ENCODE results near the gene RNF10.
"Not testable (repeated sequence)": the region's sequence is repeated elsewhere in the genome, so short reads cannot be mapped to it uniquely, and the experiment has no call there.

Gene RNF10

GRCh38 chr12:120580787-120581723 is 46.9 kb downstream of the RNF10 start, which contains the start of gene POP5:
POP5 (minus strand) TSS chr12:120581402; CDS start chr12:120581362, 40 bp downstream.
- peak; percentile 83 to 98 for DNase-seq

GRCh38 chr12:120581998-120582397 is 47.8 kb downstream of the RNF10 start:
- no peak for DNase-seq

- peak in 1 of 2 experiments; percentile 34 for DNase-seq
These were observed 49.4 kb downstream of the RNF10 start for GRCh38 chr12:120583478-120584030.

GRCh38 chr12:120584343-120585149 is 50.4 kb downstream of the RNF10 start:
- no peak for DNase-seq

GRCh38 chr12:120586206-120586605 is 52.0 kb downstream of the RNF10 start:
- no peak for DNase-seq

GRCh38 chr12:120586860-120587259 is 52.7 kb downstream of the RNF10 start:
- DNase-seq, result no peak

- no peak for DNase-seq
These were observed 54.2 kb downstream of the RNF10 start for GRCh38 chr12:120588371-120588770.

GRCh38 chr12:120588948-120589930 is 55.1 kb downstream of the RNF10 start:
- DNase-seq, result no peak

- DNase-seq, result no peak
These were observed 56.7 kb downstream of the RNF10 start for GRCh38 chr12:120590741-120591407.

GRCh38 chr12:120592121-120593049 is 58.2 kb downstream of the RNF10 start:
- no peak for DNase-seq

GRCh38 chr12:120596901-120597300 is 62.7 kb downstream of the RNF10 start:
- no peak for DNase-seq

GRCh38 chr12:120597861-120598260 is 63.7 kb downstream of the RNF10 start:
- DNase-seq, result no peak

GRCh38 chr12:120598674-120599463 is 64.7 kb downstream of the RNF10 start:
- no peak for DNase-seq

- DNase-seq, result no peak
These were observed 65.8 kb downstream of the RNF10 start for GRCh38 chr12:120599672-120600552.

GRCh38 chr12:120602416-120602815 is 68.3 kb downstream of the RNF10 start:
- not testable (repeated sequence) for DNase-seq

- no peak for DNase-seq
These were observed 76.4 kb downstream of the RNF10 start for GRCh38 chr12:120610560-120610959.

GRCh38 chr12:120611534-120611933 is 77.4 kb downstream of the RNF10 start:
- not testable (repeated sequence) for DNase-seq

GRCh38 chr12:120614848-120615247 is 80.7 kb downstream of the RNF10 start:
- no peak for DNase-seq
